KBM-7 (cell line): ENCODE results near the gene TSPAN3.
A peak's percentile ranks its signal among the peaks of the same experiment; 100 is the strongest.

Source experiments
- DNase-seq: peaks from one replicate; pipeline ENCODE4 v3.0.0-alpha.2; 2015
- in situ Hi-C: fragments of 300-500 bp; cut with MboI; formaldehyde crosslinking; loops from 2 replicates; pipeline ENCODE4 v1.14.3; 2020; ENCODE audit warnings: low sequenced_read_pairs, low pct_unique_long_range_greater_than_20kb, mixed read lengths

Gene TSPAN3

GRCh38 chr15:76996526-76997401 is 74.1 kb downstream of the TSPAN3 start:
- no peak for DNase-seq
- in situ Hi-C loops: no loop called here

- in situ Hi-C loops: no loop called here
- no peak for DNase-seq
These were observed 74.8 kb downstream of the TSPAN3 start for GRCh38 chr15:76996076-76996525.

- peak; percentile 89 for DNase-seq
- in situ Hi-C loops: no loop called here
These were observed 75.7 kb downstream of the TSPAN3 start, which contains the start of gene PSTPIP1 for GRCh38 chr15:76994971-76995945. Gene PSTPIP1 (plus strand): TSS chr15:76995126. CDS start chr15:76995574, 448 bp downstream.

- in situ Hi-C loops: no loop called here
- DNase-seq: no peak
These were observed 76.4 kb downstream of the TSPAN3 start for GRCh38 chr15:76994496-76994895.

- no peak for DNase-seq
- in situ Hi-C loops: no loop called here
These were observed 76.9 kb downstream of the TSPAN3 start for GRCh38 chr15:76994001-76994400.

GRCh38 chr15:76993114-76993725 is 77.7 kb downstream of the TSPAN3 start:
- no peak for DNase-seq
- in situ Hi-C loops: no loop called here

- in situ Hi-C loops: no loop called here
- no peak for DNase-seq
These were observed 78.9 kb downstream of the TSPAN3 start for GRCh38 chr15:76991741-76992645.
